Measurements from ENCODE around the gene PRPF19.

DNA sequence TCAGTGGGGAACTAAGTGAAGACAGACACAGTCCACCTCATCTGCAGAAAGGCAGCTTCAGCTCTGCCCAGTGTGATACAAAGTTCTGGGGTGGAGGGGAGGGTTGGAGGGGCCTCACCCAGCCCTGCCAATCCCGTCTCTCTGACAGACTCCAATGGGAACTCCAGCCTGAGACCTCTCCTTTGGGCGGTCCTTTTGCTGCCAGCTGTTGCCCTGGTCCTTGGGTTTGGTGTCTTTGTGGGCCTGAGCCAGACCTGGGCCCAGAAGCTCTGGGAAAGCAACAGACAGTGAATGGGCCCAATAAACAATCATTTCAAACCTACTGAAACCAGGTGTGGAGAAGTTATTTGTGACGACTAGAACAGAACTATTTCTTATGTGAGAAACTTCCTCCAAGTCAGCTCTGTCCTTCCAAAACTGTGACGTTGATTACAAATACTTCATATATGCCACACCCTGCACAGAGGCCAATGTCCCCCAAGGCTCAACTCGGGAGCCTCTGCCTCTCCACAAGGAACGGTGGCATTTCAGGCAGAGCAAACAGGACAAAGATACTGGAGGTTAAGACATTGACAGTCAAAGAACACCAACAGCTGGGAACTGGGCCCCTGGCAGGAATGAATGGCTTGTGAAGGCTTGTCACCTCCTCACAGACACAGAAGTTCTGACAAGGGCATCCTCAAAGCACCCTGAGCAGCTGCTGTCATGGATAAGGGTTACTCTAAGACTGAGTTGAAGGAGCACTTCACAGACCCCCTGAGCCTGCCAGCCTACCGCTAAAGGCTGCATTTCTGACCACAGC lies 30.8 kb downstream of the PRPF19 start:
- TF ChIP-seq, protein P1, sequence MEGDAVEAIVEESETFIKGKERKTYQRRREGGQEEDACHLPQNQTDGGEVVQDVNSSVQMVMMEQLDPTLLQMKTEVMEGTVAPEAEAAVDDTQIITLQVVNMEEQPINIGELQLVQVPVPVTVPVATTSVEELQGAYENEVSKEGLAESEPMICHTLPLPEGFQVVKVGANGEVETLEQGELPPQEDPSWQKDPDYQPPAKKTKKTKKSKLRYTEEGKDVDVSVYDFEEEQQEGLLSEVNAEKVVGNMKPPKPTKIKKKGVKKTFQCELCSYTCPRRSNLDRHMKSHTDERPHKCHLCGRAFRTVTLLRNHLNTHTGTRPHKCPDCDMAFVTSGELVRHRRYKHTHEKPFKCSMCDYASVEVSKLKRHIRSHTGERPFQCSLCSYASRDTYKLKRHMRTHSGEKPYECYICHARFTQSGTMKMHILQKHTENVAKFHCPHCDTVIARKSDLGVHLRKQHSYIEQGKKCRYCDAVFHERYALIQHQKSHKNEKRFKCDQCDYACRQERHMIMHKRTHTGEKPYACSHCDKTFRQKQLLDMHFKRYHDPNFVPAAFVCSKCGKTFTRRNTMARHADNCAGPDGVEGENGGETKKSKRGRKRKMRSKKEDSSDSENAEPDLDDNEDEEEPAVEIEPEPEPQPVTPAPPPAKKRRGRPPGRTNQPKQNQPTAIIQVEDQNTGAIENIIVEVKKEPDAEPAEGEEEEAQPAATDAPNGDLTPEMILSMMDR (IDR thresholded peaks at IDR 0.05; ENCODE audit: insufficient read depth, low read depth, low read length), result no peak
- no peak for TF ChIP-seq EZH2 (IDR thresholded peaks at IDR 0.05; ENCODE audit: insufficient read depth, low read length)

Data from astrocyte (in vitro differentiated cells and primary cell).